ENCODE data around the gene GADL1. TPM values are rescaled to one million over a fixed set of nuclear protein-coding genes. Genes with fewer than 3 reads are reported as not detected.

GADL1 gene
- polyA plus RNA-seq, 3 donors = not detected

DNA sequence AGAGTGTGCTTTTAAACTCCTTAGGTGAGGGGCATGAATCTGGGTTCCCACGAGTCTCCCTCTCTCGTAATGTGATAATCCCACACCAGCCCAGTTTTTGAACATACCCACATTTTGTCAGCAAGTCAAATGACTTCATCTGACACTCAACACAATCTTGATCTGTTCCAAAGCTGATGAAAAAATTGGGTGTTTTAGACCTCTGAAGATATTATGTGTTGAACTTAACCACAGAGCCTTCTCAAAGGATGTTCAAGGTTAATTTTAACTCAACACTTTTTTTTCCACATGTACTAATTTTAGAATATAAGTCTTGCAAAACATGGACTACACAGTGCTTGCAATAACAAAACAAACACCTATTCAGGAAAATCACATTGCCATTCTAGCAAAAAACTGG lies 164.9 kb downstream of the GADL1 start:
- H3K27ac ChIP-seq (ENCODE audit: low read depth in 1 of 2, low read length in 2 of 2) = no peak overlapping the region
- H3K4me3 ChIP-seq (replicated peaks in 1 of 3; ENCODE audit: low read depth in 2 of 3, low read length in 3 of 3) = no peak overlapping the region
- Mint-ChIP-seq H3K36me3 (no peaks in the 10 kb centered on the region), H3K9me3 (peaks cover 0 to 6% (median 0%) of the 10 kb centered on the region in 7 donors), H3K27me3 (ENCODE audit: low read depth in 3 of 3) (peaks cover 0 to 7% (median 0%) of the 10 kb centered on the region in 3 donors), H3K27ac (no peak overlapping the region), H3K4me1 (peaks cover 2% of the 10 kb centered on the region), H3K4me3 (no peak overlapping the region)
- H4K20me1 ChIP-seq (ENCODE audit: insufficient read depth, low read length) = no peaks in the 10 kb centered on the region
- no peaks in the 10 kb centered on the region for H3K36me3 ChIP-seq (replicated peaks in 1 of 2; ENCODE audit: control insufficient read depth in 1 of 2, insufficient read depth in 2 of 2, low read length in 2 of 2)
- no peaks in the 10 kb centered on the region for H3K27me3 ChIP-seq (ENCODE audit: control insufficient read depth in 2 of 2, insufficient read depth in 2 of 2, low read length in 2 of 2)
- no peaks in the 10 kb centered on the region for H3K79me2 ChIP-seq (ENCODE audit: insufficient read depth, low read length)
- H3K9ac ChIP-seq (ENCODE audit: insufficient read depth, low read length, poor library complexity, severe bottlenecking) = no peak overlapping the region
- no peak overlapping the region for H2AFZ ChIP-seq (ENCODE audit: insufficient read depth, low read depth, low read length, poor library complexity, severe bottlenecking)
- TF ChIP-seq, protein P1, sequence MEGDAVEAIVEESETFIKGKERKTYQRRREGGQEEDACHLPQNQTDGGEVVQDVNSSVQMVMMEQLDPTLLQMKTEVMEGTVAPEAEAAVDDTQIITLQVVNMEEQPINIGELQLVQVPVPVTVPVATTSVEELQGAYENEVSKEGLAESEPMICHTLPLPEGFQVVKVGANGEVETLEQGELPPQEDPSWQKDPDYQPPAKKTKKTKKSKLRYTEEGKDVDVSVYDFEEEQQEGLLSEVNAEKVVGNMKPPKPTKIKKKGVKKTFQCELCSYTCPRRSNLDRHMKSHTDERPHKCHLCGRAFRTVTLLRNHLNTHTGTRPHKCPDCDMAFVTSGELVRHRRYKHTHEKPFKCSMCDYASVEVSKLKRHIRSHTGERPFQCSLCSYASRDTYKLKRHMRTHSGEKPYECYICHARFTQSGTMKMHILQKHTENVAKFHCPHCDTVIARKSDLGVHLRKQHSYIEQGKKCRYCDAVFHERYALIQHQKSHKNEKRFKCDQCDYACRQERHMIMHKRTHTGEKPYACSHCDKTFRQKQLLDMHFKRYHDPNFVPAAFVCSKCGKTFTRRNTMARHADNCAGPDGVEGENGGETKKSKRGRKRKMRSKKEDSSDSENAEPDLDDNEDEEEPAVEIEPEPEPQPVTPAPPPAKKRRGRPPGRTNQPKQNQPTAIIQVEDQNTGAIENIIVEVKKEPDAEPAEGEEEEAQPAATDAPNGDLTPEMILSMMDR (IDR thresholded peaks at IDR 0.05) = no peak
- no CpG with 5 or more reads among the region's 2 CpGs for WGBS (ENCODE audit: insufficient coverage)
- no peaks in the 10 kb centered on the region for H3K4me1 ChIP-seq (ENCODE audit: control insufficient read depth in 1 of 2, insufficient read depth in 2 of 2, low read length in 2 of 2)
- intact Hi-C loops (cut with micrococcal nuclease) = no loop called here
- H3K9me3 ChIP-seq (replicated peaks in 1 of 2; ENCODE audit: control insufficient read depth in 1 of 2, insufficient read depth in 1 of 2, low read length in 2 of 2) = no peaks in the 10 kb centered on the region
- no peak for DNase-seq
- no peak overlapping the region for H3K4me2 ChIP-seq (replicated peaks; ENCODE audit: extremely low read depth, low read length, poor library complexity, severe bottlenecking)

DNA sequence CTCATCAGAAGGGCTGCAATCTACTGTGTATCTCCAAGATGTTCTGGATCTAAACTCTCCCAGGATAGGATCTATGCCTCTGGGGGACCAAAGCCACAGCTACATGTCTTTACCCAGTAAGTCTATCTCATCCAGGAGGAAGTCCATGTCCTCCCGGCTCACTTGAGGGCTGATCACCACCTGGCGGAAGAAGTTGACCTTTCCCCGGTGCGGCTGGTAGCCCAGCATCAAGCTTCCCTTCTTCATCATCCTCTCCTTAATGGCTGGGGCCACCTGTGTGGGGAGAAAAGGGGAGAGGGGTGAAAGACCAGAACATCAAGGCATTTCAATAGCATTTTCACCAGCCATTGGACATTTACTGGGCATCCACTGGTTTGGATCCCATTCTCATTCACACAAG lies 166.3 kb downstream of the GADL1 start:
- no peaks in the 10 kb centered on the region for H3K36me3 Mint-ChIP-seq
- Histone ChIP-seq H3K4me3 (replicated peaks in 1 of 3; ENCODE audit: low read depth in 2 of 3, low read length in 3 of 3) (no peak overlapping the region), H3K9me3 (replicated peaks in 1 of 2; ENCODE audit: control insufficient read depth in 1 of 2, insufficient read depth in 1 of 2, low read length in 2 of 2) (no peaks in the 10 kb centered on the region), H3K27me3 (ENCODE audit: control insufficient read depth in 2 of 2, insufficient read depth in 2 of 2, low read length in 2 of 2) (no peaks in the 10 kb centered on the region), H3K27ac (ENCODE audit: low read depth in 1 of 2, low read length in 2 of 2) (no peak overlapping the region), H2AFZ (ENCODE audit: insufficient read depth, low read depth, low read length, poor library complexity, severe bottlenecking) (no peak overlapping the region), H3K79me2 (ENCODE audit: insufficient read depth, low read length) (no peaks in the 10 kb centered on the region), H4K20me1 (ENCODE audit: insufficient read depth, low read length) (no peaks in the 10 kb centered on the region), H3K9ac (ENCODE audit: insufficient read depth, low read length, poor library complexity, severe bottlenecking) (no peak overlapping the region), H3K4me1 (ENCODE audit: control insufficient read depth in 1 of 2, insufficient read depth in 2 of 2, low read length in 2 of 2) (no peaks in the 10 kb centered on the region), H3K36me3 (replicated peaks in 1 of 2; ENCODE audit: control insufficient read depth in 1 of 2, insufficient read depth in 2 of 2, low read length in 2 of 2) (no peaks in the 10 kb centered on the region), H3K4me2 (replicated peaks; ENCODE audit: extremely low read depth, low read length, poor library complexity, severe bottlenecking) (no peak overlapping the region)
- H3K27ac Mint-ChIP-seq = peak overlapping the region in 1 of 7 donors; percentile 35
- no peak for DNase-seq
- H3K27me3 Mint-ChIP-seq (ENCODE audit: low read depth in 3 of 3) = peaks cover 0 to 7% (median 0%) of the 10 kb centered on the region in 3 donors
- no CpG with 5 or more reads among the region's 4 CpGs for WGBS (ENCODE audit: insufficient coverage)
- no peak overlapping the region for H3K4me3 Mint-ChIP-seq
- TF ChIP-seq, protein P1 (IDR thresholded peaks at IDR 0.05) = no peak
- intact Hi-C loops (cut with micrococcal nuclease) = no loop called here
- peaks cover 0 to 6% (median 0%) of the 10 kb centered on the region in 7 donors for H3K9me3 Mint-ChIP-seq
- H3K4me1 Mint-ChIP-seq = peaks cover 2% of the 10 kb centered on the region

Data from CD14-positive monocyte (primary cell).